Skeletal muscle satellite cell (primary cell): ENCODE data around the gene DERL3.

Experiments
- H3K27me3 ChIP-seq: 2 replicates; pipeline ENCODE4 v1.7.0; 2013; ENCODE audit warnings: low read length; ENCODE audit not compliant: control insufficient read depth, insufficient read depth
- H3K36me3 ChIP-seq: 2 replicates; pipeline ENCODE4 v1.7.0; 2013; ENCODE audit warnings: mild to moderate bottlenecking, control low read depth, low read length; ENCODE audit not compliant: insufficient read depth
- H3K4me1 ChIP-seq: 2 replicates; pipeline ENCODE4 v1.7.0; 2013; ENCODE audit warnings: low read length; ENCODE audit not compliant: control insufficient read depth, insufficient read depth
- H3K4me2 ChIP-seq: 2 replicates; pipeline ENCODE4 v1.7.0; 2013; ENCODE audit warnings: mild to moderate bottlenecking, low read length
- H3K4me3 ChIP-seq: 2 replicates; pipeline ENCODE4 v1.7.0; 2013; ENCODE audit warnings: low read length
- H3K9ac ChIP-seq: 2 replicates; pipeline ENCODE4 v1.7.0; 2013; ENCODE audit warnings: mild to moderate bottlenecking, low read depth, low read length, moderate library complexity
- H3K9me3 ChIP-seq: replicated peaks from 2 replicates; pipeline ENCODE4 v1.7.0; 2013; ENCODE audit warnings: mild to moderate bottlenecking, control low read depth, low read length

Gene DERL3

DNA sequence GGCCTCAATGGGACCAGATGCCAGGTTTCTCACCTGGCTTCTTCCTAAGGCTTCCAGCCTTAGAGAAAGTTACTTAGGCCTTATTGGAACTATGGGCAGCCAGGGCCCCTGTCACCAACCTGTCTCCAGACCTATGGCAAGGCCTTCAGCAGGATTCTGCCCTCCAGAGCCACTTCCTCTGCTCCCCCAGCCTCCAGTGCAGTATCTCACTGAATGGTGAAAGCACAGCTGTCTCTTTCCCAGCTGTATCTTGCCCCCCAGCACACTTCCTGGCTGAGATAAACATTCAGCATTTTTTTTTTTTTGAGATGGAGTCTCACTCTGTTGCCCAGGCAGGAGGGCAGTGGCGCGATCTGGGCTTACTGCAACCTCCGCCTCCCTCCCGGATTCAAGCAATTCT, 20.4 kb upstream of the DERL3 start:
- H3K27me3 ChIP-seq, result no peaks in the 10 kb centered on the region
- H3K9ac ChIP-seq, result no peak overlapping the region
- H3K4me1 ChIP-seq, result peaks cover 20% of the 10 kb centered on the region
- no peak overlapping the region for H3K4me2 ChIP-seq
- H3K36me3 ChIP-seq, result no peaks in the 10 kb centered on the region
- no peak overlapping the region for H3K4me3 ChIP-seq
- no peaks in the 10 kb centered on the region for H3K9me3 ChIP-seq

- H3K9ac ChIP-seq, result peak overlapping the region; percentile 77
- peaks cover 20% of the 10 kb centered on the region for H3K4me1 ChIP-seq
- no peaks in the 10 kb centered on the region for H3K36me3 ChIP-seq
- H3K4me2 ChIP-seq, result peak overlapping the region; percentile 97
- H3K27me3 ChIP-seq, result no peaks in the 10 kb centered on the region
- H3K4me3 ChIP-seq, result peak overlapping the region; percentile 79
- H3K9me3 ChIP-seq, result no peaks in the 10 kb centered on the region
Measured at GRCh38 chr22:23858484-23858815, 19.6 kb upstream of the DERL3 start.

- Histone ChIP-seq H3K9ac (peak within 1 kb of the TSS; percentile 77), H3K4me1 (peaks cover 20% of the 10 kb centered on the region)
Measured at GRCh38 chr22:23857606-23858483, 19.0 kb upstream of the DERL3 start, which contains the start of gene SLC2A11. Gene SLC2A11 (plus strand): TSS chr22:23857875. CDS start chr22:23858000, 125 bp downstream.

DNA sequence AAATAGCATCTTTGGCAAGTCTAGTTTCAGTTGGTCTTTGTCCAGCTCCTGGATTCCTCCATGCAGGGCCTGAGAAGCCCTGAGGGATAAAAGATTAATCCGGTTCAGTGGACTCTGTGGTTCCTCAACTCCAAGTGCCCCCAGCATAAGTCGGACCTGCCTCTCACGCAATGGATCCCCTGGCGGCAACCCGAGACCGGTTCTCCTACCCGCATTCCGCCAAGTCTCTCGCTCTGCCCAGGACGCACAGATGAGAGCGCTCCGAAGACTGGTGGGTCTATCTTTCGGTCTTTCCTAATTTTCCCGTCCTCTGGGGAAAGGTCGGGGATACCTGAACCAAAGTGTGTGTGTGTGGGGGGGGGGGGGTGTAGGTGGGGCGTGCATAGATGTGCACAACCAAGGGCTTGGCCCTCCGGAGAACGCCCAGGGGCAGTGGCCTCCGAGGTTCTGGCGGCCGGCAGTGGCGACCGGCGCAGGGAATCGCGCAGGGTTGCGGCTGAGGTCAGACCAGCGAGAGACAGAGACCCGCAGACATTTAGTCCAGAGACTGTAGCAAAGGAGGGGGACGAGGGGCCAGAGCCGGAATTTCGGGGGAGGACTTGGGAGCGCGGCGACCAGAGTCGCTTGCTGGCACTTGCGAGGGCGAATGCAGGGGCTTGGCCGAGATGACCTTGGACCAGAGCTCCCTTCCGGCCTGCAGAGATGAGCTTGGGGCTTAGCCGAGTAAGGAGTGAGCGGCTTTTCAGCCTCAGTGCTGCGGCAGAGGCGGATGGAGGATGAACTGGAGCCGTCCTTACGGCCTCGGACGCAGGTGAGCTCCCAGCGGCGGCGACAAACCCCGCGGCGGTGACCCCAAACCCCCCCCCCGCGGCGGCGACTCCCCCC, 18.2 kb upstream of the DERL3 start:
- peak overlapping the region; percentile 79 for H3K4me3 ChIP-seq
- no peaks in the 10 kb centered on the region for H3K27me3 ChIP-seq
- peak overlapping the region; percentile 97 for H3K4me2 ChIP-seq
- no peaks in the 10 kb centered on the region for H3K36me3 ChIP-seq
- H3K9me3 ChIP-seq, result no peaks in the 10 kb centered on the region
- H3K4me1 ChIP-seq, result peaks cover 20% of the 10 kb centered on the region
- peak overlapping the region; percentile 76 for H3K9ac ChIP-seq

More at GRCh38 chr22:23857606-23858483, 19.0 kb upstream of the DERL3 start, which contains the start of gene SLC2A11:
- Histone ChIP-seq H3K27me3 (no peaks in the 10 kb centered on the region), H3K4me3 (peak within 1 kb of the TSS; percentile 79), H3K4me2 (peak within 1 kb of the TSS; percentile 97), H3K9me3 (no peaks in the 10 kb centered on the region), H3K36me3 (no peaks in the 10 kb centered on the region)

- no peaks in the 10 kb centered on the region for H3K36me3 ChIP-seq
- no peaks in the 10 kb centered on the region for H3K27me3 ChIP-seq
- H3K4me3 ChIP-seq, result no peak overlapping the region
- no peak overlapping the region for H3K9ac ChIP-seq
- H3K4me2 ChIP-seq, result no peak overlapping the region
- H3K4me1 ChIP-seq, result peaks cover 25% of the 10 kb centered on the region
- H3K9me3 ChIP-seq, result no peaks in the 10 kb centered on the region
Measured at GRCh38 chr22:23850136-23850611, 11.4 kb upstream of the DERL3 start.

DNA sequence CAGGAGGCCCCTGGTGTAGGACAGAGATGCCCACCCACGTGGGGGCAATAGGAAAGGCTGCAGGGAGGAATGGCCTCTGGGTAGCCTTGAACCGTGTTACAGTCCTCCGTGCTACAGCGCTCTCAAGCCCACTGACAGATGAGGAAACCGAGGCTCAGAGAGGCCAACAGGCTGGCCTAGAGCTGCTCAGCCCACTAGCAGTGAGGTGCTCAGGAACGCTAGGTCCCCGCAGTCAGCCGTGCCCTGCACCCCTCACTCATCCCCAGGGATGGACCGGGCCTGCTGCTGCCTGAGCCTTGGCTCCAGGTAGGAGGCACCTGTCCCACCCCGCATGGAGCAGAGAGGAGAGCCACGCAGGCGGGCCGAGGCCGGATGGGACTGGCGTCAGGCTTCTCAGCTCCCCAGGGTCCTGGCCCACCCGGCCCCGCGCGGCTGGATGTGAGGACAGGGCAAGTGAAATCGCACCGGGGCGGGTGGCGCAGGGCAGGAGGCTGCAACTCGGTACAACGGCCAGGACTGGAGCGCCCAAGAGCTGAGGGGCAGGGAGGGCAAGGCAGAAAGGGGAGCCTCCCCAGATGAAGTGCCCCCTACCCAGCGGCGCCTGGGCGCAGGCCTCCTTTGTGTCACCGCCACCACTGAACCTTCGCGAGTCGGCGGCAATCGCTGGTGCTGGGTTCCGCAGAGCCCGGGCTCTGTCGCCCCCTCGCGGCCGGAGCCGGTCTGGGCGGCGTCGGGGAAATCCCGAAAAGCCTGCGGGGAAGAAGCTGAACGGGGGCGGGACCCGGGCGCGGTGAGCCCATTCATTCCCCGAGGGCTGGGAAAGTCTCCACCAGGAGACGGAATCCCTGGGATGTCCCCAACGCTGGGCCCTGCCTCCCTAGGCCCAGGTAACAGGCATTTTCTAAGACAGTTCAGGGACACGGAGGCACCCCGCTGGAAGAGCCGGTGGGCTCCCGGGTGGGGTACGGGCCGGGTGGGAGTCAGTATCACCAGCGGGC, 10.5 kb upstream of the DERL3 start:
- peaks cover 31% of the 10 kb centered on the region for H3K4me1 ChIP-seq
- H3K27me3 ChIP-seq, result no peaks in the 10 kb centered on the region
- peak overlapping the region; percentile 89 for H3K4me2 ChIP-seq
- no peaks in the 10 kb centered on the region for H3K36me3 ChIP-seq
- H3K9ac ChIP-seq, result peak overlapping the region; percentile 41
- no peaks in the 10 kb centered on the region for H3K9me3 ChIP-seq
- peak overlapping the region; percentile 48 for H3K4me3 ChIP-seq

GRCh38 chr22:23847991-23848864, 9.4 kb upstream of the DERL3 start:
- peaks cover 34% of the 10 kb centered on the region for H3K4me1 ChIP-seq

GRCh38 chr22:23847310-23847920, 8.6 kb upstream of the DERL3 start:
- Histone ChIP-seq H3K36me3 (no peaks in the 10 kb centered on the region), H3K27me3 (no peaks in the 10 kb centered on the region), H3K4me3 (no peak overlapping the region), H3K9ac (no peak overlapping the region), H3K9me3 (no peaks in the 10 kb centered on the region), H3K4me1 (peaks cover 34% of the 10 kb centered on the region), H3K4me2 (no peak overlapping the region)

More at GRCh38 chr22:23847991-23848864, 9.4 kb upstream of the DERL3 start:
- Histone ChIP-seq H3K4me2 (no peak overlapping the region), H3K9ac (no peak overlapping the region), H3K27me3 (no peaks in the 10 kb centered on the region), H3K4me3 (no peak overlapping the region), H3K36me3 (no peaks in the 10 kb centered on the region), H3K9me3 (no peaks in the 10 kb centered on the region)

- Histone ChIP-seq H3K4me2 (no peak overlapping the region), H3K27me3 (no peaks in the 10 kb centered on the region), H3K9me3 (no peaks in the 10 kb centered on the region), H3K4me3 (no peak overlapping the region), H3K36me3 (no peaks in the 10 kb centered on the region), H3K9ac (peak overlapping the region; percentile 44), H3K4me1 (peaks cover 34% of the 10 kb centered on the region)
Measured at GRCh38 chr22:23846081-23846469, 7.3 kb upstream of the DERL3 start.
